Inflammatory macrophage (primary cell): ENCODE measurements around the gene SLC12A2.

ENCODE experiments used
- DNase-seq, 2 donors: peaks; one replicate each; pipeline ENCODE4 v3.0.0-alpha.2; 2020 to 2022

SLC12A2 gene

GRCh38 chr5:128097781-128098180, 14.2 kb downstream of the SLC12A2 start:
- DNase-seq = no peak

GRCh38 chr5:128099944-128100343, 16.4 kb downstream of the SLC12A2 start:
- no peak for DNase-seq

- DNase-seq = no peak
Measured at GRCh38 chr5:128100860-128101557, 17.4 kb downstream of the SLC12A2 start.

GRCh38 chr5:128101676-128102075, 18.1 kb downstream of the SLC12A2 start:
- no peak for DNase-seq

GRCh38 chr5:128105203-128105602, 21.6 kb downstream of the SLC12A2 start:
- DNase-seq = no peak

- no peak for DNase-seq
Measured at GRCh38 chr5:128109138-128109537, 25.6 kb downstream of the SLC12A2 start.

GRCh38 chr5:128109766-128110165, 26.2 kb downstream of the SLC12A2 start:
- no peak for DNase-seq

- DNase-seq = no peak
Measured at GRCh38 chr5:128111818-128112448, 28.4 kb downstream of the SLC12A2 start.

GRCh38 chr5:128116445-128116844, 32.9 kb downstream of the SLC12A2 start:
- no peak for DNase-seq

GRCh38 chr5:128118214-128118613, 34.6 kb downstream of the SLC12A2 start:
- DNase-seq = no peak

GRCh38 chr5:128121651-128122050, 38.1 kb downstream of the SLC12A2 start:
- no peak for DNase-seq

GRCh38 chr5:128123936-128124335, 40.4 kb downstream of the SLC12A2 start:
- DNase-seq = no peak

GRCh38 chr5:128126241-128126640, 42.7 kb downstream of the SLC12A2 start:
- no peak for DNase-seq

GRCh38 chr5:128132499-128132898, 48.9 kb downstream of the SLC12A2 start:
- no peak for DNase-seq

- DNase-seq = no peak
Measured at GRCh38 chr5:128135286-128135685, 51.7 kb downstream of the SLC12A2 start.

GRCh38 chr5:128143911-128144310, 60.3 kb downstream of the SLC12A2 start:
- DNase-seq = no peak

GRCh38 chr5:128144491-128144890, 60.9 kb downstream of the SLC12A2 start:
- no peak for DNase-seq

GRCh38 chr5:128146671-128147070, 63.1 kb downstream of the SLC12A2 start:
- DNase-seq = no peak

- DNase-seq = no peak
Measured at GRCh38 chr5:128154943-128155342, 71.4 kb downstream of the SLC12A2 start.

- DNase-seq = no peak
Measured at GRCh38 chr5:128155776-128156175, 72.2 kb downstream of the SLC12A2 start.

GRCh38 chr5:128156521-128156920, 73.0 kb downstream of the SLC12A2 start:
- DNase-seq = peak in 1 of 2 donors; percentile 0

- no peak for DNase-seq
Measured at GRCh38 chr5:128158342-128158741, 74.8 kb downstream of the SLC12A2 start.

GRCh38 chr5:128163991-128164390, 80.4 kb downstream of the SLC12A2 start:
- DNase-seq = no peak

GRCh38 chr5:128169401-128170017, 85.9 kb downstream of the SLC12A2 start:
- no peak for DNase-seq
